SKM-1 treated with dmso at 0.1 percent for 144 hours (cell line): ENCODE measurements around the gene GUCY1A1.

Experiments
- DNase-seq: peaks from one replicate; lab custom pipeline; 2025; ENCODE audit not compliant: unreplicated experiment; lab: John Stamatoyannopoulos, UW

The GUCY1A1 gene

GRCh38 chr4:155772459-155773195 is 106.0 kb downstream of the GUCY1A1 start:
- DNase-seq, result no peak

DNA sequence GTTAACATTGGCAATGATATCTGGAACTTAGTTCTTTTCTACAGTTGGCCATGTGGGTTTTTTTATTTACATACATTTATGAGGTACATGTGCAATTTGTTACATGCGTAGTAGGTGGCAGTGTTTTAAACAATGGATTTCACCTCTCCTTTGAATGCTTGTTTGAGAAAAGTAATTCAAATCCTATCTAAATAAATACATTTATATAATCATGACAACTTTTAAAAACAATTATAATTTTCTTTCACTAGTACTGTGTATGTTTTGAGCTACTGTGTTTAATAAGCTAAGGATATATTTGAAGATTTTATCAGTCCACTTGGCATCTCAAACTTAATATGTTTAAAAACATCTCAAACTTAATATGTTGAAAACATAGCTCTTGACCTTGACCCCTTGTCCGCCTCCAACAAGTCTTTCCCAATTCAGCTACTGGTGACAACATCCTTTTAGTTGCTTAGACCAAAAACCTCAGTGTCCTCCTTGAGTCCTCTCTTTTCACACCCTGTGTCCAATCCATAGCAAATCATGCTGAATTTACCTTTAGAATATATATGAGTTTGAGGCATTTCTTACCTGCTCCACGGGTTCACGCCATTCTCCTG is 106.7 kb downstream of the GUCY1A1 start:
- no peak for DNase-seq

DNA sequence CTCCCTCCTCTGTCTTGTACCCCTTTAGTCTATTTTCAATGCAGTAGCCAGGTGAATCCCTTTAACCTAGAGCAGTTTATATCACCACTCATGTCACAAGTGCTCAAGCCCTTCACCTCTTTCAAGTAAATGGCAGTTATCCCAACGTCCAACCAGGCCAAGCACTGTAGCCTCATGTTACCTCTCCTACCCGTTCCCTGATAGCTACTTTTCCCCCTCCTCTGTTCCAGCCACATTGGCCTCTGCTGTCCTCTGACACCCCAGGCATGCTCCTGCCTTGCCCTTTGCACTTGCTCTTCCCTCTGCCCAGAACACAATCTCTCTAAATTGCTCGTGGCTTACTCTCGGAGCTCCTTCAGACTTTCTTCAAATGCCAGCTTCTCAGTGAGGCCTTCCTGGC is 107.4 kb downstream of the GUCY1A1 start:
- no peak for DNase-seq

GRCh38 chr4:155777971-155778735 is 111.5 kb downstream of the GUCY1A1 start:
- no peak for DNase-seq

GRCh38 chr4:155780775-155781174 is 114.1 kb downstream of the GUCY1A1 start:
- no peak for DNase-seq

GRCh38 chr4:155781249-155781831 is 114.7 kb downstream of the GUCY1A1 start:
- no peak for DNase-seq
